CD14-positive monocyte (primary cell): ENCODE measurements around the gene CDC16. TPM values are rescaled to one million over a fixed set of nuclear protein-coding genes. Genes with fewer than 3 reads are reported as not detected.

Experiments
- DNase-seq, 3 donors: peaks; one replicate each; pipeline ENCODE4 v3.0.0-alpha.2; 2011 to 2022
- H2AFZ ChIP-seq: 2 replicates; pipeline ENCODE4 v1.6.0; 2012; ENCODE audit warnings: mild to moderate bottlenecking, low read depth, low read length, inconsistent platforms; ENCODE audit not compliant: insufficient read depth, poor library complexity, severe bottlenecking
- H3K27ac ChIP-seq, 2 donors: 1 replicate in 1 of 2; 2 replicates in 1 of 2; pipeline ENCODE4 v1.5.1; 2012 to 2013; ENCODE audit warnings: low read length in 2 of 2, control low read depth in 1 of 2, inconsistent platforms in 1 of 2, low read depth in 1 of 2, mild to moderate bottlenecking in 1 of 2
- H3K27me3 ChIP-seq, 2 donors: one replicate each; pipeline versions ENCODE4 v1.6.0 to v1.6.1; 2011 to 2013; ENCODE audit warnings: low read length in 2 of 2; ENCODE audit not compliant: control insufficient read depth in 2 of 2, insufficient read depth in 2 of 2
- H3K36me3 ChIP-seq, 2 donors: replicated peaks in 1 of 2; 1 replicate in 1 of 2; 2 replicates in 1 of 2; pipeline versions ENCODE4 v1.5.1 to v1.6.1; 2012 to 2013; ENCODE audit warnings: low read length in 2 of 2, control low read depth in 1 of 2, inconsistent platforms in 1 of 2, mild to moderate bottlenecking in 1 of 2; ENCODE audit not compliant: insufficient read depth in 2 of 2, control insufficient read depth in 1 of 2
- H3K4me1 ChIP-seq, 2 donors: 1 replicate in 1 of 2; 2 replicates in 1 of 2; pipeline versions ENCODE4 v1.5.1 to v1.6.1; 2012 to 2013; ENCODE audit warnings: low read length in 2 of 2, control low read depth in 1 of 2, inconsistent platforms in 1 of 2, mild to moderate bottlenecking in 1 of 2, moderate library complexity in 1 of 2; ENCODE audit not compliant: insufficient read depth in 2 of 2, control insufficient read depth in 1 of 2
- H3K4me2 ChIP-seq: replicated peaks from 2 replicates; pipeline ENCODE3; 2012; ENCODE audit warnings: low read length, moderate library complexity, mild to moderate bottlenecking; ENCODE audit not compliant: poor library complexity, severe bottlenecking; ENCODE audit errors: extremely low read depth
- H3K4me3 ChIP-seq, 3 experiments: fragments of 200-600 bp in 1 of 3; sonication (generic) in 1 of 3; replicated peaks in 1 of 3; 1 replicate in 2 of 3; 2 replicates in 1 of 3; pipeline ENCODE4 v1.5.1; 2011 to 2013; ENCODE audit warnings: low read length in 3 of 3, mild to moderate bottlenecking in 3 of 3, control low read depth in 2 of 3, low read depth in 2 of 3, inconsistent platforms in 1 of 3, moderate library complexity in 1 of 3
- H3K79me2 ChIP-seq: 2 replicates; pipeline ENCODE4 v1.6.0; 2012; ENCODE audit warnings: mild to moderate bottlenecking, control low read depth, inconsistent platforms, low read length, moderate library complexity; ENCODE audit not compliant: insufficient read depth
- H3K9ac ChIP-seq: 2 replicates; pipeline ENCODE4 v1.6.0; 2017; ENCODE audit warnings: low read length, mild to moderate bottlenecking; ENCODE audit not compliant: insufficient read depth, poor library complexity, severe bottlenecking
- H3K9me3 ChIP-seq, 2 donors: replicated peaks in 1 of 2; 1 replicate in 1 of 2; 2 replicates in 1 of 2; pipeline versions ENCODE4 v1.5.1 to v1.6.1; 2012 to 2013; ENCODE audit warnings: low read length in 2 of 2, control low read depth in 1 of 2; ENCODE audit not compliant: control insufficient read depth in 1 of 2, insufficient read depth in 1 of 2
- H4K20me1 ChIP-seq: 2 replicates; pipeline ENCODE4 v1.6.0; 2012; ENCODE audit warnings: mild to moderate bottlenecking, low read length, control low read depth, moderate library complexity; ENCODE audit not compliant: insufficient read depth
- H3K27ac Mint-ChIP-seq, 7 donors: one replicate each; pipeline ENCODE4 v1.8.0; 2020; ENCODE audit warnings: mild to moderate bottlenecking in 7 of 7, mixed read lengths in 7 of 7, moderate library complexity in 6 of 7, inconsistent platforms in 2 of 7
- H3K27me3 Mint-ChIP-seq, 3 donors: one replicate each; pipeline ENCODE4 v1.8.0; 2021 to 2022; ENCODE audit warnings: low read depth in 3 of 3, mild to moderate bottlenecking in 3 of 3, mixed read lengths in 3 of 3, moderate library complexity in 3 of 3, inconsistent platforms in 1 of 3
- H3K36me3 Mint-ChIP-seq, 2 donors: one replicate each; pipeline ENCODE4 v1.8.0; 2020; ENCODE audit warnings: mixed read lengths in 2 of 2, inconsistent platforms in 1 of 2, mild to moderate bottlenecking in 1 of 2
- H3K4me1 Mint-ChIP-seq: one replicate; pipeline ENCODE4 v1.8.0; 2020; ENCODE audit warnings: mild to moderate bottlenecking, mixed read lengths
- H3K4me3 Mint-ChIP-seq, 2 donors: one replicate each; pipeline ENCODE4 v1.8.0; 2020; ENCODE audit warnings: mild to moderate bottlenecking in 2 of 2, mixed read lengths in 2 of 2, moderate library complexity in 1 of 2
- H3K9me3 Mint-ChIP-seq, 7 donors: one replicate each; pipeline ENCODE4 v1.8.0; 2020 to 2022; ENCODE audit warnings: mixed read lengths in 7 of 7, mild to moderate bottlenecking in 6 of 7, moderate library complexity in 6 of 7, inconsistent platforms in 2 of 7
- WGBS: methylation state at CpG from one replicate; pipeline ENCODE4 v1.1.5; 2013; ENCODE audit warnings: missing lambda C conversion rate; ENCODE audit not compliant: insufficient coverage; 5-methylcytosine and 5-hydroxymethylcytosine counted together
- intact Hi-C, 2 donors: fragments of 100-400 bp; cut with micrococcal nuclease; formaldehyde crosslinking; loops; one replicate each; pipeline versions ENCODE4 v1.15.0 to v1.15.1; 2023
- polyA plus RNA-seq, 3 donors: library from polyadenylated mRNA; depleted of rRNA in 1 of 3; unstranded in 2 of 3; stranded (reverse) in 1 of 3; fragments of 300-500 nt in 2 of 3; fragments of >200 nt in 1 of 3; fragmentation: Illumina TruSeq in 2 of 3; gene quantifications; 1 replicate in 2 of 3; 2 replicates in 1 of 3; pipeline ENCODE4 v1.2.3, GENCODE V29; 2012 to 2021
- TF ChIP-seq, protein P1 (sequence below): fragments of 200-600 bp; IDR thresholded peaks from one replicate; pipeline ENCODE4 v1.8.0; 2022; ENCODE audit warnings: antibody characterized with exemption, mild to moderate bottlenecking

Gene CDC16
- polyA plus RNA-seq, 3 donors = 15.6 to 72.1 (median 21.1) TPM

DNA sequence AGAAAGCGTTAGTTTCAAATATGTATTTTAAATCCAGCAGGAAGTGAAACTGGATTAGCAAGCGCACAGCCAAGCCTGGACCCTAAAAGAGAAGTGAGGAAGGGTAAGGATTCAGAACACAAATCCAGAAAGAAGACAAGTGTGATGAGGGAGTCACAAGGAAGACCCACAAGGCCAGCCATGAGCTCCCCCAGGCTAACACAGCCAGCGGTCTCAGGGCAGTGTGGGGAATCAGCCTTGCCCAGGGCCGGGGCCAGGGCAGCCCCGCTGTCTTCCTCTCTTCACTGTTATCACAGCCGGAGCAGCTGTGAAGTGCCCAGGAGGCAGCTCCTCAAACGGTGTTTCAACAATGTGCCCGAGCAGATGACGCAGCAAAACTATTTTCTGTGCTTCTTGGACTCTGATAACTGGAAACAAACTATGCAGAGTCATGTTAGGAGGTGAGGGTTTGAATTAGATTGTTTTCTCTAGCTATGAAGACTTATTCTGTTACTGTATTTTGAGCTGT lies 12.2 kb upstream of the CDC16 start:
- H3K9me3 ChIP-seq = no peaks in the 10 kb centered on the region
- Mint-ChIP-seq H3K9me3 (no peaks in the 10 kb centered on the region), H3K36me3 (no peaks in the 10 kb centered on the region), H3K4me3 (peak overlapping the region; percentile 68 to 77), H3K27ac (peak overlapping the region; percentile 83 to 96 (median 94)), H3K4me1 (peaks cover 28% of the 10 kb centered on the region), H3K27me3 (peaks cover 5 to 7% (median 6%) of the 10 kb centered on the region in 3 donors)
- H3K27me3 ChIP-seq = no peaks in the 10 kb centered on the region
- H2AFZ ChIP-seq = peak overlapping the region; percentile 67
- intact Hi-C loops = loop anchor here in 1 of 2 donors (5.0 kb wide), 1 partner anchor 90 kb away; the partner anchor contains the start of gene RASA3
- no peaks in the 10 kb centered on the region for H3K79me2 ChIP-seq
- peak overlapping the region in 2 of 3 experiments; percentile 28 to 49 for H3K4me3 ChIP-seq
- H3K9ac ChIP-seq = peak overlapping the region; percentile 17
- TF ChIP-seq, protein P1, sequence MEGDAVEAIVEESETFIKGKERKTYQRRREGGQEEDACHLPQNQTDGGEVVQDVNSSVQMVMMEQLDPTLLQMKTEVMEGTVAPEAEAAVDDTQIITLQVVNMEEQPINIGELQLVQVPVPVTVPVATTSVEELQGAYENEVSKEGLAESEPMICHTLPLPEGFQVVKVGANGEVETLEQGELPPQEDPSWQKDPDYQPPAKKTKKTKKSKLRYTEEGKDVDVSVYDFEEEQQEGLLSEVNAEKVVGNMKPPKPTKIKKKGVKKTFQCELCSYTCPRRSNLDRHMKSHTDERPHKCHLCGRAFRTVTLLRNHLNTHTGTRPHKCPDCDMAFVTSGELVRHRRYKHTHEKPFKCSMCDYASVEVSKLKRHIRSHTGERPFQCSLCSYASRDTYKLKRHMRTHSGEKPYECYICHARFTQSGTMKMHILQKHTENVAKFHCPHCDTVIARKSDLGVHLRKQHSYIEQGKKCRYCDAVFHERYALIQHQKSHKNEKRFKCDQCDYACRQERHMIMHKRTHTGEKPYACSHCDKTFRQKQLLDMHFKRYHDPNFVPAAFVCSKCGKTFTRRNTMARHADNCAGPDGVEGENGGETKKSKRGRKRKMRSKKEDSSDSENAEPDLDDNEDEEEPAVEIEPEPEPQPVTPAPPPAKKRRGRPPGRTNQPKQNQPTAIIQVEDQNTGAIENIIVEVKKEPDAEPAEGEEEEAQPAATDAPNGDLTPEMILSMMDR = no peak
- peak overlapping the region; percentile 81 to 86 for H3K27ac ChIP-seq
- no peaks in the 10 kb centered on the region for H3K36me3 ChIP-seq
- 0% methylated on average over 5 of the region's 9 CpGs for WGBS
- H3K4me1 ChIP-seq = peaks cover 24 to 25% of the 10 kb centered on the region in 2 donors
- peak overlapping the region; percentile 56 for H3K4me2 ChIP-seq
- DNase-seq = peak; percentile 64 to 78 (median 75)
- H4K20me1 ChIP-seq = no peaks in the 10 kb centered on the region

GRCh38 chr13:114224201-114224600 lies 10.5 kb upstream of the CDC16 start:
- no peak for DNase-seq
- no peaks in the 10 kb centered on the region for H3K36me3 Mint-ChIP-seq
- Histone ChIP-seq H3K27me3 (no peaks in the 10 kb centered on the region), H3K4me1 (peaks cover 30 to 33% of the 10 kb centered on the region in 2 donors), H3K36me3 (no peaks in the 10 kb centered on the region), H3K9ac (no peak overlapping the region), H3K9me3 (no peaks in the 10 kb centered on the region), H3K4me3 (no peak overlapping the region), H2AFZ (no peak overlapping the region), H3K4me2 (no peak overlapping the region), H3K79me2 (no peaks in the 10 kb centered on the region), H3K27ac (no peak overlapping the region), H4K20me1 (no peaks in the 10 kb centered on the region)
- 96% methylated on average over 13 of the region's 13 CpGs for WGBS
- intact Hi-C loops = loop anchor here in 1 of 2 donors (5.0 kb wide), 1 partner anchor 92 kb away; the partner anchor contains the start of gene RASA3
- peak overlapping the region in 1 of 7 donors; percentile 71 for H3K27ac Mint-ChIP-seq
- TF ChIP-seq, protein P1 = no peak
- no peaks in the 10 kb centered on the region for H3K9me3 Mint-ChIP-seq
- peaks cover 35% of the 10 kb centered on the region for H3K4me1 Mint-ChIP-seq
- peaks cover 5 to 9% (median 6%) of the 10 kb centered on the region in 3 donors for H3K27me3 Mint-ChIP-seq
- no peak overlapping the region for H3K4me3 Mint-ChIP-seq
